Measurements from ENCODE around the gene HELQ. TPM values are rescaled to one million over a fixed set of nuclear protein-coding genes. Genes with fewer than 3 reads are reported as not detected.
A peak's percentile ranks its signal among the peaks of the same experiment; 100 is the strongest.

The HELQ gene
- total and polyA plus RNA-seq, 2 of the 13 experiments (the other 11 are each of a cell fraction or from before 2014, with no cell fraction given): 6.6 to 10.8 TPM

- TF ChIP-seq ZNF512 (CRISPR knock-in tag; IDR thresholded peaks at IDR 0.05) (no peak), SP2 (CRISPR knock-in tag; IDR thresholded peaks at IDR 0.05) (no peak), ZNF740 (CRISPR knock-in tag; IDR thresholded peaks at IDR 0.05) (no peak), ARID3A (IDR thresholded peaks at IDR 0.05; ENCODE audit: low read depth, low read length) (peak; percentile 88), ZNF883 (CRISPR knock-in tag; IDR thresholded peaks at IDR 0.05; ENCODE audit: not compliant biosample characterization) (no peak), ZFP36L2 (CRISPR knock-in tag; IDR thresholded peaks at IDR 0.05) (no peak), MIXL1 (CRISPR knock-in tag; IDR thresholded peaks at IDR 0.05) (no peak), CENPT (CRISPR knock-in tag; IDR thresholded peaks at IDR 0.05; ENCODE audit: low read depth) (no peak), ZNF598 (CRISPR knock-in tag; IDR thresholded peaks at IDR 0.05; ENCODE audit: borderline replicate concordance) (no peak), TEAD2 (CRISPR knock-in tag; IDR thresholded peaks at IDR 0.05) (no peak), JUN (CRISPR knock-in tag; IDR thresholded peaks at IDR 0.05) (no peak), POLR2AphosphoS5 (IDR thresholded peaks at IDR 0.05; ENCODE audit: low read depth, low read length) (no peak), SALL2 (CRISPR knock-in tag; IDR thresholded peaks at IDR 0.05) (no peak), ZNF253 (CRISPR knock-in tag; IDR thresholded peaks at IDR 0.05; ENCODE audit: borderline replicate concordance) (no peak), ZNF614 (CRISPR knock-in tag; IDR thresholded peaks at IDR 0.05; ENCODE audit: borderline replicate concordance) (peak; percentile 95), ERF (CRISPR knock-in tag; IDR thresholded peaks at IDR 0.05) (peak; percentile 71; the same call in 1 of the 2 replicates), ZSCAN29 (CRISPR knock-in tag; conservative IDR thresholded peaks at IDR 0.05) (no peak), ZNF430 (CRISPR knock-in tag; IDR thresholded peaks at IDR 0.05) (no peak), FOXA3 (CRISPR knock-in tag; IDR thresholded peaks at IDR 0.05) (peak; percentile 75), SP140L (CRISPR knock-in tag; IDR thresholded peaks at IDR 0.05; ENCODE audit: borderline replicate concordance) (no peak), ZNF276 (CRISPR knock-in tag; IDR thresholded peaks at IDR 0.05; ENCODE audit: low read depth) (no peak), HMG20A (CRISPR knock-in tag; IDR thresholded peaks at IDR 0.05; ENCODE audit: borderline replicate concordance) (peak; percentile 83; the same call in 1 of the 2 replicates), ZNF766 (CRISPR knock-in tag; IDR thresholded peaks at IDR 0.05; ENCODE audit: borderline replicate concordance) (0 out of 2 replicates have a peak, but pooled peaks have one; percentile 29), FLYWCH1 (CRISPR knock-in tag; IDR thresholded peaks at IDR 0.05) (no peak), CTCF (CRISPR knock-in tag; IDR thresholded peaks at IDR 0.05) (no peak)
Measured at GRCh38 chr4:83361416-83362103, 94.1 kb downstream of the HELQ start (continued).
